LHCN-M2 (cell line): ENCODE measurements around the gene TMEM63C. TPM values are rescaled to one million over a fixed set of nuclear protein-coding genes. Genes with fewer than 3 reads are reported as not detected.

Experiments used
- DNase-seq: peaks from one replicate; pipeline ENCODE4 v3.0.0-alpha.2; 2012; ENCODE audit warnings: low read depth
- total RNA-seq: library from RNA; depleted of rRNA; stranded (reverse); fragments of >200 nt; gene quantifications from 2 replicates; pipeline ENCODE4 v1.2.3, GENCODE V29; 2014

TMEM63C gene
- total RNA-seq, 1 experiment from 2014 or later, result 0.06 TPM

DNA sequence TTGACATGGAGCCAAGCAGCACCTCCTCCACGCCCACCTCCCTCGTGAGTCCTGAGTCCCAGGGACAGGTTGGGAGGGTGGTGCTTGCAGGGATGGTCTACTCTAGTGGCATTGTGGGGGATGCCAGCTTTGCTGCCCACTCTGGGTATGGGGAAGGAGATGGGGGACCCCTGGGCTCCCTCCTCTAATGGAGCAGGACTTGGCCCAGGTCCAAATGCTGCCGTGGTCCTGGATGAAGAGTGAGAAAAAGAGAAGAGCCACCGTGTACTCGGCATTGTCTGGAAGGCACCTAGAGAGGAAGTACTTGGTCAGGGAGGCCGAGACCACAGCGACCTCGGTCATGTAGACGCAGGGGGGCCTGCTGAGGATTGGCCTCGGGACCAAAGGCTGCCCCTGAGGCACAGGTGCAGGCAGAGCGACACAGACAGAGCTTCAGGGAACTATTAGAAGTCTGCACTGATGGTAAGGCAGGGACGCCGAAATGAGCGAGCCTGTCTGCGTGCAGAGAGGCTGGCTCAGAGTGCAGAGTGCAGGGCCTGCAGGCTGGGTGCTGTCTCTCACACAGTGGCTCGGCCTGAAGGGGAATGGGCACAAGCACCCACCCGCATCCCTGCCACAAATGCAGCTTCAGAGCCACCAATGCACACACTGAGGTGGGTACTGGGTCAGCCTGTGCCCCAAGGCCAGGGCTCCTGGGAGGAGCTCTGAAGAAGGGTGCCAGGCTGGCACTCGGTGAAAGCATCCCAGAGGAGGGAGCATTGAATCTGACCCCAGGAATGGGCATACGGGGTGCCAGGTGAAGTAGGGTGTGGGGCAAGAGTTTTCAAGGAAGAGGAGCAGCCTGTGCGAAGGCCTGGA is 72.0 kb downstream of the TMEM63C start:
- no peak for DNase-seq

DNA sequence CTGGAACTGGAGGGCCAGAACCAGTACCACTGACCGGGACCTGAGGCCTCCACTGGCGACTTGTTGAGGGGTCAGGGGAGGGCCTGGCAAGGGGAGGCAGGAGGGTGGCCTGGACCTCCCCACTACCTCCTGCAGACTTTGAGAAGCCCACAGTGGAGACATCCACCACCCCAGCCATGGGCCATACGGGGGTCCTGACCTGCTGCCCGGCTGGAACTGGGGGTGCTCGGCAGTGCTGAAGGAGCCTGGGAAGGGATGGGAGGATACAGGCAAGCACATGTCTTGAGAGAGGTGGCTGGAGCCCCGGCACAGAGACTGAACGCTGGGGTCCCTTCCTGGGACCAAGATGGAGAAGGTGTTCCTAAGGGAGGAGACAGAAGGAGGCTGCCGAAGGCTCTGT is 75.1 kb downstream of the TMEM63C start:
- no peak for DNase-seq

DNA sequence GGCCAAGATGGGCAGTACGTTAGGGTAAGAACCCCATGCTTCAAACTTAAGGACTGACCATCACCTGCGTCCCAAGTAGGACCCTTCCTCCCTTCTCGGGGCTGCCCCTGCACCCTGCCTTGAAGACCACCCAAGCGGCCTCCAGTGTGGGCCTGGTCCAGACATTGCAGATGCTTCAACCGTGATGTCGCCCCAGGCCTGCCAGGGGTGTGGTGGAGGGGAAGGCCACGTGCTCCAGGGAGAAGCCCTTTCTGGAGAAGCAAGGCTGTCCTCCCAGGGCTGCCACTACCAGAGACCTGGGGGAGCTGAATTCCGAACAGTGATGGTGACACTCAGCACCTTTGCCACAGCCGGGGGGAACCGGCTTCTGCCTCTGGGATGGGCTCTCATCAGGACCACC is 76.1 kb downstream of the TMEM63C start:
- DNase-seq, result no peak

DNA sequence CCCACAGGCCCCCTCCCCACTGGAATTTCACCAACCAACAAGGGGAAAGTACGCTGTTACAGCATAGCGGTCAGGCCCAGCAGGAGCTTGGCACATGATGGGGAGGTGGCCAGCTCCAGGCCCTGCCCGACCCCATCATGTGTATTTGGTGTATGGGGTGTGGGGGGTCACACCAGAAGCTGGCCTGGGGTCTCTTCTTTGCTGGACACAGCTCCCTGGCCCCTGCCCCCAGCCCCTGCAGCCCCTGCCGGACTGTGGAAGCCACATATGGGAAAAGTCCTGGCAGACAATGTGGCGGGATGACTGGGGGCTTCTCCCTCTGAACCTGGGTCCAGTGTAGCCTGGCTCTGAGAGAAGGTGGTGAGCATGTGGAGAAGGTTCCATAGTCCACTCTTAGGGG is 77.0 kb downstream of the TMEM63C start:
- no peak for DNase-seq

DNA sequence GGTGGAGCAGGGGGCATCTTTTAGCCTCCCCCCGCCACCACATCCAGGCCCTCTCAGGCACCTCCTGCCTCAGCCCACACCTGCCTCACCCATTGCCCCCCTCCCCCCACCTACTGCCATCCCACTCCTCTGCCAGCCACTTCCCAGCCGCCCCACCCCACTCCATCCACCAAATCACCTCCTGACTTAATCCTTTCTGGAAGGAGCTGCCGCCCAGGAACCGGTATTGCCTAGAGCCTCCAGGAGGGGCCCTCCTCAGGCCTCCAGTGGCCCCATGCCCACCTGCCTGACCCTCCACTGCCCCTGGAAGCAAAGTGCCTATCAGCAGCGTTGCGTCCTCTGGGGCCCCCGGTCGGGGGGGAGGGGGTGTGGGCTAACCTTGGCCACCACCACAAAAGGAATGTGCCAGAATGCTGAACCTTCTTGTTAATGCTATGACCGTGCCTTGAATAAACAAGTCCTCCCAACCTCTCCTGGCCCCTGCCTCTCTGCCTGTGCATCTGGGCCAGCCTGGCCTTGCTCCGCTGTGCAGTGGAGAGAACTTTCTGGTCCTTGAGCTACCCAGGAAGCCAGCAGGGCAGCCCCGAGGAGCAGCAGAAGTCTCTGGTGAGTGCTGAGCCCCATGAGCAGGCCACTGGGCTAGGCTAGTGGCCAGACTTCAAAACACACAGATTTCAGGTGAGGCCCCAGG is 77.6 kb downstream of the TMEM63C start:
- no peak for DNase-seq

DNA sequence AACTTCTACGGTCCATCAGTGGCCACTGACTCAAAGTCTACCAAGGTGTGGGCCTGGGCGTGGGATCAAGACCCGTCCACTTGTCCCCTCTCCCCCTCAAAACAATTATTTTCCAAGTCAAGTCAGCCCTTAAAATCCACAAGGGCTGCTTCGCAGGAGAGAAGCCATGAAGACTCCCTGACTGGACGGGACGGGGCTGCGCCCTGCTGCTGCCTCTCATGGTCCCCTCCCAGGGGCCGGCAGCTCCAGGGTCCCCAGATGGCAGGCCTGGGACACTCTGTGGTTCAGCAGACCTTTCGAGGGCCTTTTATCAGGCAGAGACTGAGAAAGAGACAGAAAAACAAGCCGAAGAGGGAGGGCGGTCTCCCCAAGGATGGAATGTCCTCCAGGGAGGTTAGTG is 78.6 kb downstream of the TMEM63C start:
- no peak for DNase-seq

DNA sequence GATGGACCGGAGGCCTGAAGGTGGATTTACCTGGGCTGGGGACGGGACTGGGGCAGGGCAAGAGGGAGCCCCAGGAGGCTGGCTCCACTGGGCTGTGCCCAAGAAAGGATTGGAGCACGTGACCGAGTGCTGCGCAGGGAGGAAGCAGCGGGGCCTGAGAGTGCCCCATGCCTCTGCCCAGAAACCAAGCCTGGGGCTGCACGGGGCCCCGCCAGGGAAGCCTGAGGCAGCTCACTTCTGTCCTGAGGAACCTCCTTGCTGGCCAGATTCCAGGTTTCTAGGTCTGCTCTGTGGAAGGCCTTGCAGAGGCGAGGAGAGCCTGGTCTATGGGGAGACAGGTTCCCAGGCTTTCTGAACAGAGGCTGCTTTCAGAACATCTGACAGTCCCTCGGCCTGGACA is 79.0 kb downstream of the TMEM63C start:
- no peak for DNase-seq

DNA sequence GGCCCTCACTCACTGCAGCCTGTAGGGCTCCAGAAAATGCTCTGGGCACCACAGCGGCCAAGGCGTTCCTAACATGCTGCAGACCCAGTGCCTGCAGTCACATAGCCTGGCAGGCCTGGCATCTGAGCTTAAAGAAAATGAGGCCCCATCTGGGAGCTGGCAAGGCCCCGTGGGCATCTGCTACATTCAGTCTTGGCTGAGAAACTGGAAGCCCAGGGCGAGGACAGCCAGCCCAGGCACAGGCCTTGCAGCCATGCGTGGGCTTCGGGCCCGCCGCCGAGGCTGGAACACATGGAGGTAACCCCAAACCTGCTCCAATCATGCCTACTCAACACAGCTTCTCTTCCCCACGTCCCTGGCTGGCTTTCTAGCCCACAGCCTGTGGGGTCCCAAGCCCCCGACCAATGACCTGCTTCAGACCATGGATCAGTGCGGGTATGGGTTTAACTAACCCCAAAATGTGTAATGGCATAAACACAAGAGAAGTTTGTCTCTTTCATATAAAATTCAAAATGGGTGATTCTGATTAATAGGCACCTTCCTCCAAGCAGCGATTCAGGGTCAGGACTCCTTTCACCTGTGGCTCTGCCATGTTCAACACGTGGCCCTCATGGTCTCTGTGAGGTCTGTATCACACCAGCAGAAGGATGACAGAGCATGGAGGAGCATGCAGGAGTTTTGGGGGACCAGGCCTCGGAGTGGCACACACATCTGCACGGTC is 83.0 kb downstream of the TMEM63C start:
- no peak for DNase-seq

DNA sequence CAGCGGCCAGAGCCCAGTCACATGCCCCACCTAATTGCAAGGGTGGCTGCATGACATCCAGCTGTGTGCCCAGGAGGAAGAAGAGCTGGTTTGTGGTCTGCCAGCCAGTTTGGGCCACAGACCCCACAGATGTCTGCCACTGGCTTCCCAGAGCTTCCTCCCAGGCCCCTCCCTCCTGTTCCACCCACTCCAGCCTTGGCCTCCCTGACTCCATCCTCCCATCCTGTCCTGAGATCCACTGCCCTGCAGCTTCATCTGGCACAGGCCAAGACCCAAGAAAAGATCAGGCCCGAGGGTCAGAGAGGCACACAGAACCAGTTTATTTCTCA is 83.6 kb downstream of the TMEM63C start:
- no peak for DNase-seq

DNA sequence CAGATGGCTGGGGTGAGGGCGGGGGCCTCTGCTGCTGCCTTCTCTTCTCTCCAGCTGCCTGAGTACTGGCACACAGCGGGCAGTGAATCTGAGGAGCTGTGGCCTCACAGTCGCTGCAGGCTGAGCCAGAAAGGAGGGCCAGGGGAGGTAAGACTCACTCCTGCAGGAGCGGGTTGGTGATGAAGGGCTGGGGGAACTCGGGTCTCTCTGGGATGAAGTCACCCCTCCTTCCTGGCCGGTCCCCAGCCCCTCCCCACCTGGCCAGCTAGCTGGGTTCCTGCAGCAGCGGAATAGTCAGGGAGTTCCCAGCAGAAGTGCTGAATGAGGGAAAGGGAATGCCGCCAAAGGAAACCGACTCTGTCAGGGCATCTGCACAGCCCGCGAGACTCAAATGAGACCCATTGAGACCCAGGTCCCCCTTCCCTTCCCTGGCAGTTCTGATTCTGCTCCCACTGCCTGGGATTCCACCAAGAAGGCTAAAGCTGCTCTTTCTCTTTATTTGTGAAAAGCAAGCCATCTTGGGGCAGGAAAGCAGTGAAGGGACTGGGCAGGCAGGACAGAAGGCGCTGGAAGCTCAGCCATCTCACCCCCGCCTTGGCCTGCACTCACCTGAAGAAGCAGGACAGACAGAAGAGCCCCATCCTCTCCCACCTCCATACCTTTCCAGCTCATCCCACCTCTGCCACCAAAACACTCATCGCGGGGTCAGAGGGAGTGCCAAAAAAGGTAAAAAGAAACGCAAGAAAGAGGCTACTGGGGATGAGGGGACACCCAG is 84.2 kb downstream of the TMEM63C start:
- no peak for DNase-seq

DNA sequence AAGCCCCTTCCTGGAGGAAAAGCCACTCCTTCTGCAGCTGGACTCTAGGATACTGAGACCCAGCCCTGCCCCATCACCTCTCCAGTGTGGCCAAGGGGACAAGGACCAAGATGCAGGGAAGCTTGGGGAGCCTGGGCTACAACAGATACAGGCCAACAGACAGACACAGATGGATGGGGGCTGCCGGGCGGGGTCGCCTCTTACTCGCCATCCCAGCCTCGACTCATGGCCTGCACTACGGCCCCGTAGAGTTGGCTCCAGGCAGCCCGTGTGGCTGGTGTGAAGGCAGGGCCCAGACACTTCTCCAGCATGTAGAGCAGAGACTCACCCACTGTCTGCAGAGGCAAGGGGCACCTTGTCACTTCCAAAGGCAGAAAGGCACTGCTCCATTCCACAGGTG is 84.7 kb downstream of the TMEM63C start:
- no peak for DNase-seq

DNA sequence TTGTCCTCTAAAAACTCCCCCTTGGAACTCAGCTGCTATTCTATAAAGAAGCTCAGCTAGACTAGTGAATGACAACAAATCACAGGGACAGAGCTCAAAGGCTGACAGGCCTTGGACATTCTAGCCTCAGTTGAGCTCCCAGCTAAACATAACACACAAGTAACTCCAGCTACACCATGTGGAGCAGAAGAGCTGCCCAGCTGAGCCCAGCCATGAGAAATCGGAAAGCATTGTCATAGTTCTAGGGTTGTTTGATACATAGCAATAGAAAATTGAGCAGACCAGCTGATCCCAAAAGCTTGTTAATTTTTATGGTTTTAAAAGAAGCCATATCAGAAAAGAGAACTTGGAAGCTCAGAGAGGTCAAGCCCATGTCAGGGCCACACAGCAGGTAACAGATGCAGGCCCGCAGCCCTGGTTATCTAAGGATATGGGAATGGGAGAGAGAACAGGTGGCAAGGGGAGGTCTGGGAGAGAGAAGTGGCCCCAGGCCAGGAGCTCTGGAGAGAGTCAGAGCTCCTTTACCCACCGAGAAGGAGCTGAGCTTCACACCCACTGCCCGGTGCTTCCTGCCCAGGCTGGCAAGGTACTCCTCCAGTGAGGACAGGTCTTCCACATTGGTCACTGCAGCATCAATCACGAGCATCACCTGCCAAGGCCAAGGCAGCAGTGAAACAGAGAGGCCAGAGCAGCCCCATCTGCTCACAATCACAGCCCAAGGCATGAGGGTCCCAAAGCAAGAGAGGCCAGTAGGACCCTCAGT is 86.5 kb downstream of the TMEM63C start:
- DNase-seq, result no peak

DNA sequence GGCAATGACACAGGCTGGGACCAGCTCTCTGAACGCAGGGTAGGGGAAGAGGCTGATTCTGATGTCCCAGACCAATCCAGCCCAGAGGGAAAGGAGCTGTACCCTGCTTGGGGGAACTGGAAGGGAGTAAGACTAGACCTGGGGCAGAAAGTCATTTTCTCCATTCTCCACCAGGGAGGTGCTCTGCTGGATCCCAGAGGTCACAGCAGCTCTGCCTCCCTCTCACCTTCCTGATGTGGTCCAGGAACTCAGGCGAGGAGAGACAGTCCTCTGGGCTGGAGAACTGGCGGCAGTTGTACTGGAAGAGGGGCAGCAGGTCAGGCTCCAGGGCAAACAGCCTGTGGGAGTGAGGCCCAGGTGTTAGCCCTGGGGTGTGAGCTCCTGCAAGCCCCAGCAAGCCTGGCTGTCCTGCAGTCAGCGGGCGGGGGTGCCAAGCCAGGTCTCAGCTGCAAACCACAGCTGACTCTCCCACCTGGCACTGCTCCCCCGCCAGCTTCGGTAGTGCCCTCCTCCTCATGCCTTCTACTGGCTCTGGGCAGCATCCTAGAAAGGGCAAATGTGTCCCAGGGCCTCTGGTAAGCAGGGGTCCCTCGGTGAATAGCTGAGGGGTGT is 87.5 kb downstream of the TMEM63C start:
- DNase-seq, result no peak

DNA sequence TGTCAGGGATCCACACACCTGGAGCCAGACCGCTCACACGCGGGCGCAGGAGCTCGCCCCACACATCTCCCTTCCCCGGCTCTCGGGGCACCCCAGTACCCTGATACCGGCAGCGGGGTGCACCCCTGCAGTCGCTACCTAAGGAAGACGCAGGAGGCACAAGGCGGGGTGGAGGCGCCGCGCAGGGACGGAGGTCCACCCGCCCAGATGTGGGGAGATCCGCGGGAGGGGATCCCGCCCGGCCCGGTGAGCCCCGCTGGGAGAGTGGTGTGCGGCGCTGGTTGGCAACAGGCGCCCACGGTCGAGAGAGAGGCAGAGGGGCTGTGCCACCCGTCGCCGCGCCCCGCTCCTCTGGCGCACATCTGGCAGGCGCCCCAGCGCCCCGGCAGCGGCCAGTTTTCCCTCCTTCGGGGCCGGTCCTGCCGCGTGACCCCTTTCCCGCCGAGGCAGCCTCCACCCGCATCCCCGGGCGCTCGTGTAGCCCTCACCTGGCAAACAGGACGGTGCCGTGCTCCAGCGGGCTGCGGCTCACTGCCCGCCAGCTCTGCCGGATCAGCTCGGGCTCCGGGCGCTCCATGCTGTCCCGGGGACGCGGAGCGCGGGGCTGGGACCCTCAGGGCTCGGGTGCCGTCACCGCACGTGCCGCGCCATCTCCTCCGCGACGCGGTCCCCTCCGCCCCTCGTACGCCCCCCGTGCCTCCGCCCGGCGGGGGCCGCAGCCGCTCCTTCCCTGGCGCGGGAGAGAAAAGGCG is 88.9 kb downstream of the TMEM63C start:
- no peak for DNase-seq

DNA sequence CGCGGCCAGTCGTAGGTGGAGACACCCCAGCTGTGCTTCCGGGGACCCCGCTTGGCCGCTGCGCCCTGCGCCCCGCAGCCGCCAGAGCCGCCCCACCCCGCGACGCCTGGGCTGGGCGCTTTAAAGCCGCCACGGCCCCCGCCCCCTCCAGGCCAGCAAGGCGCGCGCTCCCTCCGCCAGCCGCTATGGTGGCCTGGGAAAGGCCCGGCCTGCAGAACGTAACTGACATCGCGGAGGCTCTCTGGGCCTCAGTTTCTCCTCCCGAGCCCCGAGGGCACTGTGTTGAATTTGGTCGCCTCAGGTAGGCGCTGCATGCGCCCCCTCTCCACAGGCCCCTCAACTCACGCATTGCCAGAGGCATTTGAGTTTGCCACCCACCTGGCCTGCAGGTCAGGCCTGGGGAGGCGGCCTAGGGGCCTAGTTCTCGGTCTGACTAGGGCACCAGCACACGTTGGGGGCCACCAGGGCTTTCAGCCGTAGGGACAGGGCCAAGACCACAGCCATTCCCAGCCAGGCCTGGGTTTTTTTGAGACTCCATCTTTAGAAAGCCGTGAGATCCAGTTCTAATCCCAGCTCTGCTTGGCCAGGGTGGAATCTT is 89.6 kb downstream of the TMEM63C start, which contains the start of gene NGB:
NGB (minus strand) TSS at position 94 of the 598 bp plus-strand sequence. CDS start 269 bp downstream, outside the sequence.
- no peak for DNase-seq

DNA sequence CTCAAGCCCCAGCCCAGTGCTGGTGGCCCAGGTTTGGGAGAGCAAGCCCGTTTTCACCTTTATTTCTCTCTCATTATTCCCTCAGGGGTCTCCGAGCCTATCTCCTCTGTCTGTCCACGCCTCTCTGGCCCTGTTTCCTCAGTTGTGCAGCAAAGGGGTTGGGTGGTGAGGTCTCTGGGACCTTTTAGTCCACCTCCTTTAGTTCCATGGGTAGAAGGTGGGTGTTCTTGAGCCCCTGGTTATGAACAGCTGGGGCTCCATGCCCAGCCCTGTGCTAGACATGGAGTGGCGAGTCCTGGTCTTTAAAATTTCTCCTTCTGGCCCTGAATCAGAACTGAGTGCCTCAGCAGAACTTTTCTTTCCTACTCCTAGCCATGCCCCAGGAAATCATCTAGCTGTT is 90.7 kb downstream of the TMEM63C start:
- no peak for DNase-seq

DNA sequence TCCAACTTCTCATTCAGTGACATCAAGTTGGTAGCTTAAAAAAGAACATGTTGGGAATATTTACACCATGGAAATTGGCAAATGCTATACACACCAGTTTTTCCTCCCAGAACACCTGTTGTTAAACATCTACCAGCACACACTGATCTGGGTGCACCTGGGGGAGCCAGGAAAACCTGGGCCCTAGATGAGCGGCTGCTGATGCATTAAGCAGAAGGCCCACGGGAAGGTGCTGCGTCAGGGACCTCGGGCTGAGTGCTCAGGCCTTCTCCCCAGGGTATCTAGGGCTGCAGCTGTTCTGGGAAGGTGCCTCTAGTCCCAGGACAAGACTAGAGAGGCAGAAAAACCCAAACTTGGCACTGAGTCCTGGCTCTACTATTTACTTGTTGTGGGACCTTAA is 92.2 kb downstream of the TMEM63C start:
- no peak for DNase-seq

DNA sequence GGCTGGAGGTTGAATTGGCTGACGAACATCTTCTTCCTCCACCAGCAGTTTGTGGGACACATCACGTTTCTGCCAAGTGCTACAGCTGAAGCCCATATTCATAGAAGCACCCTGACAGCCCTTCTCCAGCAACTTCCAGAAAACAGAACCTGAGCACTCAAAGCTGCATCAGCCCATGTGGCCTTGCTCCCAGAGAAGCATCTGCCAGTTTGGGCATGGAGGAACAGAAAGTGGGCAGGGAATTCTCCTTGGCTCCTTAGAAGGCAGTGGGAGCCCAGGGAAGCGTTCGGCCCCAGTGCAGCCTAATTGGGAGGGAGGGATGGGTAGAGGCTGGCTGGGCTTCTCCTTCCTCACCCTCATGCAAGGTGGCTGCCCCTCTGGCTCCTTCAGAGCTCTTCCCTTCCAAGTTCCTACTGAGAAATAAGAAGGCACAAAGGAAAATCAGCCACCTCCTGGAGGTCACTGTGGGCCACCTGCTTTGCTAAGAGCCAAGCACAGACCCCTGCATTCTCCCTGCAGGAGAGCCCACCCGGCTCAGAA is 93.5 kb downstream of the TMEM63C start:
- DNase-seq, result no peak

DNA sequence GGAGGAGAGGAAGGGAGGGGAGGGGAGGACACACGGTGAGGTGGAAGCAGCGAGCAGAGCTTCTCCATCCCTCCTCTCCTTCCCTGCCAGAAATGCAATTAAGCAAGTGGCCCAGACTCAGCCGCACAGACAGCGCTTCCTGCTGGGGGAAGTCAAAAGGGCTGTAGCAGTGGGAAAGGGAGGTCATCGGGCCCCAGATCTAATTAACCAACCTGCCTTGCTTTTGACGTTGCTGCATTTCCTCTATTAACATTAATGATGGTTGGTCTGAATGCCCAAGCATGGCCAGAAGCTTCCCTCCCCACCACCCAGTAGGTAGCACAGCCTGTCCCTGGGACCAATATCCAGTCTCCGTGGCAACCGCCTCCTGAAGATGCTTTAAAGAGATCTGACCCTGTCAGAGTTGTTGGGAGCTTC is 94.0 kb downstream of the TMEM63C start:
- no peak for DNase-seq
